HG03039 (cell line): Measurements from ENCODE around the gene TMEM167B.
"Not testable (repeated sequence)": the region's sequence is repeated elsewhere in the genome, so short reads cannot be mapped to it uniquely, and the experiment has no call there.

Experiments used
- ATAC-seq: cut with Tn5 transposase; IDR thresholded peaks from one replicate; pipeline ENCODE4 v1.9.1; 2021; ENCODE audit warnings: mild to moderate bottlenecking, moderate library complexity; ENCODE audit not compliant: unreplicated experiment

Gene TMEM167B

DNA sequence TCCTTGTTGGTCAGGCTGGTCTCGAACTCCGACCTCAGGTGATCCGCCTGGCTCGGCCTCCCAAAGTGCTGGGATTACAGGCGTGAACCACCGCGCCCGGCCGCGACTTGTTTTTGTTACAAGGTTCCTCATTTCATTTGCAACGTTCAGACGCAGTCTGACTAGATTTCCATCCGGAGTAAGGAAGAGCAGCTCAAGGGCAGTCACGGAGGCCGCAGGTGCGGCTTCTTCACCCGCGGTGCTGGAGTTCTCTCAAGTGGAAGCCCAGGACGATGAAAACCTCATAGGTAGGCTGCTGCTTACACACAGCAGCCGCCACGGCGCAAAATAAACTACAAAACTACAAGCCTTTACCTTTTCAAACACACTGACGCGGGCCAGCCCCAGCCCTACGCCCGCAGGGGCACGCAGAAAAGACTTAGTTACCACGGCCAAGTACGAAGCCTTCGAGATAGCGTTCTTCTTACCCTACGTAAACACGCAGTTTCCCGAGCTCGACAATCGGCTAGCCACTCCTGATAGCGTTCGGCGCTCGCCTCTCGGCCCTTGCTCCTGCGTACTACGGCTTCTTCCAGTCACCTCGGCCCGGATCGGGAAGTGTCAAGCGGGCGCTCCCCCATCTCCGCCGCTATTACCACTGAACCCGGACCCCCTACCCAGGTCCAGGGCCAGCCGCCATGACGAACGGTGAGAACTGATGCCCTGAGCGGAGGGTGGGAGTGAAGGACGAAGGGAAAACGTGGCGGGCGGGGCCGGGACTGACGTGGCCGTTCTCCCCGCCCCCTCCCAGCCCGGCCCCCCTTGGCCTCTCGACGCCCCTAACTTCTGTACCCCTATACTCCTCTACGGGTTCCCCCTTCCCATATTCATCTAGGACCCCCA, at the start of gene TMEM167B:
Gene TMEM167B (plus strand): TSS at position 569 of the 882 bp plus-strand sequence. CDS start 109 bp downstream, at position 678.
- peak; percentile 92 for ATAC-seq

DNA sequence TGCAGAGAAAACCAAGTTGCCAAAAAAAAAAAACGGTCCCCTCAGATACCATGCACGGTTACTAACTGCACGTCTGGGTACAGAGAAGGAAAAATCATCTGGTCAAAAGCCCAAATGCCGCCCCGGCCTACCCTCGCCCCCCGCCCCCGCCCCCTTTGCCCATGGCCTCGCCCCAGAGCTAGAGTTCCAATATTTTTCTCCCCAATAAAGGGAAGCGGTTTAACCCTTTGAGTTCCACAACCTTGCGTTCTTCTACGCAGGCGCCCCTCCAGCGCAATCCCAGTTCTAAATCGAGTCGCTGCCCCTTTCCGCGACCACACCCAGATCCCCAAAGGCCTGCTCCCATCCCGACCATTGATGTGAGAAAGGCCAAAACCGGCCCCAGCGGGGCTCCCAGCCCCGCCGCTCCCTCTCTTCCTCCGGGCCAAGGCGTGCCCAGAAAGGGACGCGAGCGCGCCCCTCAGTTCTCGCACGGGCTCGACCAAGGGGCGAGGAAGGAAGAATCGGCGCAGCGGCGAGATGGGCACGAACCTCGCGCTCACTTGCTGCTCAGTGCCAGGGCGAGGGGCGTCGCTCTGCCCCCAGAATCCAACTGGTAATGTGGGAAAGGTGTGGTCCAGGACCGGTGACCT, 49.5 kb upstream of the TMEM167B start:
- ATAC-seq: peak; percentile 21

DNA sequence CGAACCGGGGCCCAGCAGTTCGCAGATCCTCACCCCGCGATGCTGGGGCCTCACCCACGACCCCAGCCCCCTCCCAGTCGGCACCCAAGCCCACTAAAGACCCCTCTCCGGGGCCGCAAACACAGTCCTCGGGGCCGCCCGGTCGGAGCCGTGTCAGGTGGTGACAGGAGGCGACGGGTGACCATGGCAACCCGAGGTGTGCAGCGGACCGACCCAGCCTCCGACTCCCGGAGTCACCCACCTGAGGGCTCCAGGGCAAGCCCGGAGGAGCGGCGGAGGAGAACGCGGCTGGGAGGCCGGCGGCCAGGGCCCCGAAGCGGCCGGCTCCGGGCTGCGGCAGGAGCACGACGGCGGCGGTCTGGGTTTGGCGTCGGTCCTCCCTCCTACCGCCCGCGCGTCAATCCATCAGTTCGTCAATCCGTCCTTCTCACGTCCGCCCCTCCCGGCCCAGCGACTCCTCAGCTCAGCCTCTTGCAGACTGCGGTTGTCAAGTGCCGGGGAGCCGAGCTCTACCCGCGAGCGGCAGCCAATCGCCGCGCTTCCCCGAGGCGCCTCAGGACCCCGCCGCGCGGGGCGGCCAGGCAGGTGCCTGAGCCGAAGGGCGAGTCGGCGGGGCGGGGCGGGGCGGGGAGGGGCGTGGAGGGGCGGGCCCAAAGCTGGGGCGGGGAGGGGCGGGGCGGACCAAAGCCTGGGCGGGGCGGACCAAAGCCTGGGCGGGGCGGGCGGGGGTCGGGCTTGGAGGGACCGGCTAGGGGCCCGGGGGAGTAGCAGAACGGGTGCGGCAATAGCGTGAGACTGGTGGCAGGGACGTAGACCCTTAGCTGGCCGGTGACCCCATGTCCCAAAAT, 48.7 kb upstream of the TMEM167B start, which contains the start of gene WDR47:
Gene WDR47 (minus strand): TSS at position 482 of the 848 bp plus-strand sequence. CDS start 18,590 bp downstream, outside the sequence.
- peak; percentile 93 for ATAC-seq

- ATAC-seq: no peak
Observed at GRCh38 chr1:109045595-109045994, 45.0 kb upstream of the TMEM167B start.

DNA sequence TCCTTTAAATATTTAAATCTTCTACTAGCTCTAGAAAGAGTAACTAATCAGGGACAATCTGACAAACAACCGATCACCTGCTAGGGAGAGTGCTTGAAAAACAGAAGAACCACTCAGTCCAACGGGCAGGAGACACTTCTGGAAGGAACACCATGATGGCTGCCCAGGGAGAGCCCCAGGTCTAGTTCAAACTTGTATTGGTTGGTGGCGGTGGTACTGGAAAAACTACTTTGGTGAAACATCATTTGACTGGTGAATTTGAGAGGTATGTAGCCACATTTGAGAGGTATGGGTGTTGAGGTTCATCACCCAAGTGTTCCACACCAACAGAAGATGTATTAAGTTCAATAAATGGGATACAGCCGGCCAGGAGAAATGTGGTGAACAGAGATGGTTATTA, 43.9 kb upstream of the TMEM167B start:
- ATAC-seq: no peak

DNA sequence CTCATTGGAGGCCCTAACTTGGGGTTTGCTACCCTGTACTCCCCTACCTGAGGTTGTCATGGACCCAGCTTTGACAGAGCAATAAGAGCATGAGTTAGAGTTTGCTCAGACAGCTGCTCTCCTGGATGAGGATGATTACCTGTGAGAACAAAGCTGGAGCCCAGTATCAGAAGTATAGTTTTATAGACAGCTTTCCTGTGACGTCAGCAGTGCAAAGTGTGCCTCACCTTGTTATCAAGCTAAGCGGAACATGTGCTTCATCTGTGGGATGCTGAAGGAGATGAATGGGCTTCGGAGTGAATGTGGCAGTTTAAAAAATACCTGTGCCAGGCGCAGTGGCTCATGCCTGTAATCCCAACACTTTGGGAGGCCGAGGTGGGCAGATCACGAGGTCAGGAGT, 43.2 kb upstream of the TMEM167B start:
- no peak for ATAC-seq

DNA sequence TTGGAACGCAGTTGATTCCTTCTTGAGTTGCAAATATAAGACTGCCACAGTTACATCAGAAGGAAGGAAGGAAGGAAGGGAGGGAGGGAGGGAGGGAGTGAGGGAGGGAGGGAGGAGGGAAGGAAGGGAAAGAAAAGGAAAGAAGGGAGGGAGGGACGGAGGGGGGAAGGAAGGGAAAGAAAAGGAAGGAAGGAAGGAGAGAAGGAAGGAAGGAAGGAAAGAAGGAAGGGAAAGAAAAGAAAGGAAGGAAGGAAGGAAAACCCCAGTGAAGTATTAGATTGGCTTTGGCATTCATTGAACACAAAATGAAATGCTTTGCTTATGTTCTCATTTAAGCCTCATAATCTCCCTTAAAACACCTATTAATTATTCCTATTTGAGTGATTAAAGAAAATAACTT, 42.2 kb upstream of the TMEM167B start:
- ATAC-seq: no peak

DNA sequence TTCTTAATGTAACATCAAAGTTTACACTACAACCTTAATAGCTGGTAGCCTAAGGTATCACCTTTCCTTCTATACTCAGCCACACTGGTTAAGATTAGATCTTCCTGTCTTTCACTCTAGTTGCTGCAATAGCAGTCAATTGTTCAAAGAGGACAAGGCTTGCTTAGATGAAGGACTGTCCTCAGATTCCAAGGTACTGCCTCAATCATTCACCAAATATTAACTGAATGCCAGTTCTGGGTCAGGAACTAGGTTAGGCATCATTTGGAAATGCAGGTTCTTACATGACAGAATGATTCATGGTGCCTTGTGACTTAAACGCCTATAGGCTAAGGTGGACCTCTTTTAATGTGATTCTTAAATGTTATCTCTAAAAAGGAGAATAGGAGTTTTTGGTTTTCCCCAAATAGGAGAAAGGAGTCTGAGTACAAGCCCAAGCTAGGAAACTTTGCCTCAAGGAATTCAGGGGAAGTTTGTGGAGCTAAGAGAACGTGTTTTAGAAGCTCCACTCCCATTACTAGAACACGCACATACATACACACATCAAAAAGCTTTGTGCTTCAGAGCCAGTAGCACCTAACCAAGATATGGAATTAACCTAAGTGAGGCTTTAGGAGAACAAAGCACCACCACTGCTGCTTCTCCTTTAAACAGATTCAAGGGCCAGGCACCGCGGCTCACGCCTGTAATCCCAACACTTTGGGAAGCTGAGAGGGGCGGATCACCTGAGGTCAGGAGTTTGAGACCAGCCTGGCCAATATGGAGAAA, 40.2 kb upstream of the TMEM167B start:
- ATAC-seq: no peak

DNA sequence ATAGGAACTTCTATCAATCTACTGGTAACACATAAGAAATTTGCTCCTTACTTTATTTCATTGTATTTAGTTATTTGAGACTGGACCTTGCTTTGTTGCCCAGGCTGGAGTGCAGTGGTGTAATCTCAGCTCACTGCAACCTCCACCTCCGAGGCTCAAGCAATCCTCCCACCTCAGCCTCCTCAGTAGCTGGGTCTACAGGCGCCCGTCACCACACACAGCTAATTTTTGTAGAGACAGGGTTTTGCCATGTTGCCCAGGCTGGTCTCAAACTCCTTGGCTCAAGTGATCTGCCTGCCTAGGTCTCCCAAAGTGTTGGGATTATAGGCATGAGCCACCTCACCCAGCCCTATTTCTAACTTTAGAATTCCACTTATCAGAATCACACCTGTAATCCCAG, 38.4 kb upstream of the TMEM167B start:
- ATAC-seq: not testable (repeated sequence)

DNA sequence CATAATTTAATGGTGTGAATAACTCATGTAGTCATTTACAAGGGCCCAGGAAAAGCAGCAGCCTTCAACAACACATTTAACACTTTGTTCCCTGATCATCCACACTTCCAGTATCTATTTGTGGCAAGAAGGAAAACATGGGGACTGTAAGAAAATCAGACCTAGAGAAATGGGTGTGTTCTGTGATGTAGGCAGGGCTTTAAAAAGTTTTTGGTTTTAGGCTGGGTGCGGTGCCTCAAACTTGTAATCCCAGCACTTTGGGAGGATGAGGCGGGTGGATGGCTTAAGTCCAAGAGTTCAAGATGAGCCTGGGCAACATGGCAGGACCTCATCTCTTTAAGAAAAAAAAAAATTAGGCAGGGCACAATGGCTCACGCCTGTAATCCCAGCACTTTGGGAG, 34.5 kb upstream of the TMEM167B start:
- ATAC-seq: no peak

GRCh38 chr1:109059026-109059425, 31.5 kb upstream of the TMEM167B start:
- ATAC-seq: no peak

- no peak for ATAC-seq
Observed at GRCh38 chr1:109060707-109061106, 29.9 kb upstream of the TMEM167B start.

DNA sequence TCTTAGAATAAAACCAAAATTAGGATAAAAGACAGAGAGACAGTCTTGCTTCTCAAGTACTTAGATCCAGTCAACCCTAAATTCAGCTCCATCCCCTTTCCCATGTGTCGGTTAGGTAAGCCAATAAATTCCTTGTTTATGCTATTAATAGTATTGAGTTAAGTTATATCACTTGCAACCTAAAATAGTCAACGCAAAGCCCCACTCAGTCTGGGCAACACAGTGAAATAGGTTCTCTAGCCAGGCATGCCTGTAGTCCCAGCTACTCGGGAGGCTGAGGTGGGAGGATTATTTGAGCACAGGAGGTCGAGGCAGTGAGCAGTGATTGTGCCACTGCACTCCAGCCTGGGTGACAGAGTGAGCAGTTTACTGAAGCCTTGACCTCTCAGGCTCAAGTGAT, 29.4 kb upstream of the TMEM167B start:
- ATAC-seq: no peak

DNA sequence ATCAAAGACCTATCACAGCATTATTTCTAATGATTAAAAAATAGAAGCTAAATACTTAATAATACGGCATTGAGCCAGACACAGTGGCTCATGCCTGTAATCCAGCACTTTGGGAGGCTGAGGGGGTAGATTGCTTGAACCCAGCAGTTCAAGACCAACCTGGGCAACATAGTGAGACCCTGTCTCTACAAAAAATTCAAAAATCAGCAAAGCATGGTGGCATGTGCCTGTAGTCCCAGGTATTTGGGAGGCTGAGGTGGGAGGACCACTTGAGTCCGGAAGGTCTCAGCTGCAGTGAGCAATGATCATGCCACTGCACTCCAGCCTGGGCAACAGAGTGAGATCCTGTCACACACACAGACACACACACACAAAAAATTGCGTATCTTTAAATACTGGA, 25.4 kb upstream of the TMEM167B start:
- ATAC-seq: no peak

DNA sequence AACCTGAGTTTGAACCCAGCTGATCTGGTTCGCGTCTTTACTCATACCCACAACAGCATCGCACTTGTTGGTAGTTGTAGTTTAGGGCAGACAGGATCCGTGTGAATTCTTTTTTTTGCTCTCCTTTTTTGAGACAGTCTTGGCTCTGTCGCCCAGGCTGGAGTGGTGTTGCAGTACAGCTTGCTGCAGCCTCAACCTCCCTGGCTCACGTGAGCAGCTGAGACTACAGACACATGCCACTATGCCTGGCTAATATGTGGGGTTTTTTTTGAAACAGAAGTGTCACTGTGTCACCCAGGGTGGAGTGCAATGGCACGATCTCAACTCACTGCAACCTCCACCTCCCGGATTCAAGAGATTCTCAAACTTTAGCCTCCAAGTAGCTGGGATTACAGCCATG, 22.7 kb upstream of the TMEM167B start:
- ATAC-seq: no peak

GRCh38 chr1:109069294-109069693, 21.3 kb upstream of the TMEM167B start:
- ATAC-seq: no peak

GRCh38 chr1:109075531-109076490, 14.8 kb upstream of the TMEM167B start, which contains the start of gene TAF13:
TSS of gene TAF13 (minus strand) at chr1:109076003. CDS start at chr1:109075947, 56 bp downstream.
- peak; percentile 99 for ATAC-seq

GRCh38 chr1:109078317-109078716, 12.2 kb upstream of the TMEM167B start:
- ATAC-seq: no peak

GRCh38 chr1:109079240-109079622, 11.3 kb upstream of the TMEM167B start:
- no peak for ATAC-seq
